Gastrocnemius medialis (tissue), 4 donors: Measurements from ENCODE around the gene OR2L8. TPM values are rescaled to one million over a fixed set of nuclear protein-coding genes. Genes with fewer than 3 reads are reported as not detected.

ENCODE experiments used
- ATAC-seq, 2 donors: fragments of 150-250 bp; one replicate each; pipeline ENCODE4 v1.9.1; 2016
- DNase-seq, 2 donors: peaks; one replicate each; pipeline ENCODE4 v3.0.0-alpha.2; 2019
- H3K27ac ChIP-seq, 4 donors: fragments of 200-600 bp; sonication (generic); 1 replicate in 1 of 4; 2 replicates in 3 of 4; pipeline ENCODE4 v1.5.1; 2016 to 2018; ENCODE audit warnings: mild to moderate bottlenecking in 2 of 4, moderate library complexity in 1 of 4
- H3K27me3 ChIP-seq, 3 donors: fragments of 200-600 bp; sonication (generic) in 2 of 3; 1 replicate in 1 of 3; 2 replicates in 2 of 3; pipeline versions ENCODE4 v1.5.1 to v1.6.0; 2016 to 2019; ENCODE audit warnings: mild to moderate bottlenecking in 1 of 3, moderate library complexity in 1 of 3
- H3K36me3 ChIP-seq, 2 donors: fragments of 200-600 bp; sonication (generic) in 1 of 2; one replicate each; pipeline ENCODE4 v1.5.1; 2017 to 2018
- H3K4me1 ChIP-seq, 2 donors: fragments of 200-600 bp; sonication (generic) in 1 of 2; one replicate each; pipeline ENCODE4 v1.5.1; 2016 to 2017; ENCODE audit warnings: mild to moderate bottlenecking in 2 of 2
- H3K4me3 ChIP-seq, 4 donors: fragments of 200-600 bp; sonication (generic) in 3 of 4; 1 replicate in 1 of 4; 2 replicates in 3 of 4; pipeline ENCODE4 v1.5.1; 2016 to 2019; ENCODE audit warnings: mild to moderate bottlenecking in 2 of 4
- H3K9me3 ChIP-seq, 3 donors: fragments of 200-600 bp; sonication (generic) in 2 of 3; 1 replicate in 1 of 3; 2 replicates in 2 of 3; pipeline ENCODE4 v1.5.1; 2016 to 2019
- CTCF ChIP-seq, 5 experiments: fragments of 450-650 bp in 3 of 5; fragments of 200-600 bp in 2 of 5; sonication (generic) in 2 of 5; IDR thresholded peaks in 4 of 5; conservative IDR thresholded peaks in 1 of 5; 1 replicate in 4 of 5; 2 replicates in 1 of 5; pipeline ENCODE4 v1.5.1; 2016 to 2019; ENCODE audit warnings: antibody characterized with exemption in 5 of 5, mild to moderate bottlenecking in 3 of 5, moderate library complexity in 3 of 5
- POLR2A ChIP-seq, 2 donors: fragments of 450-650 bp; IDR thresholded peaks; one replicate each; pipeline ENCODE4 v1.6.1; 2017; ENCODE audit warnings: antibody characterized with exemption in 2 of 2, mild to moderate bottlenecking in 2 of 2, moderate library complexity in 2 of 2
- in situ Hi-C, 4 donors: fragments of 200-750 bp; cut with MboI; loops; one replicate each; pipeline versions ENCODE4 v1.15.0 to v1.8.0; 2017; ENCODE audit warnings: low sequenced_read_pairs in 4 of 4
- intact Hi-C: fragments of 100-400 bp; cut with DNase I; formaldehyde crosslinking; loops from one replicate; pipeline ENCODE4 v1.15.1; 2023; ENCODE audit warnings: low total_unique reads
- total RNA-seq, 4 donors: library from RNA; depleted of rRNA; stranded (reverse); fragments of >200 nt; gene quantifications; one replicate each; pipeline versions ENCODE4 v1.1.0 to v1.2.3, GENCODE V29; 2016

OR2L8 gene
- total RNA-seq, 4 donors from 2014 or later = not detected

DNA sequence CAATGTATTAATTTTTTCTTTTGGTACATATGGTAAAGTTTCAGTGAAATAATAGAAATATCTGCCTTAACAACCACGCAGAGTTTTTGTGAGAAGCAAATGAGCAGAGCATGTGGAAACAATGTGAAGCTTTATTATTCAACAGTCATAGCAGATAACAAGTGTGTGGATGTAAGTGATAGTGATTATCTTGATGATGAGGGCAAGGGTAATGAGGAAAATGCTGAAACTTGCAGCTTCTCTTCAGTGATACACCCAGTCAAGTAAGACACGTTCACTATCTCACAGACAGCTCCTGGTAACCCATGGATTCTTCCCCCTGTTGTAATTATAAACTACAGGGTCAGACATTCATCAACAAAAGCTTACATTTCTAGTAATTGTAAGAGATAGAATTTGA is 50.2 kb downstream of the OR2L8 start:
- H3K9me3 ChIP-seq = no peaks in the 10 kb centered on the region
- no peak for ATAC-seq
- H3K4me3 ChIP-seq = no peak overlapping the region
- no peak overlapping the region for H3K27ac ChIP-seq
- no peak for TF ChIP-seq CTCF (IDR thresholded peaks at IDR 0.05 in 4 of 5, conservative IDR thresholded peaks at IDR 0.05 in 1 of 5)
- no peak for TF ChIP-seq POLR2A (IDR thresholded peaks at IDR 0.05)
- no peak for DNase-seq
- H3K27me3 ChIP-seq = no peaks in the 10 kb centered on the region
- intact Hi-C loops = no loop called here
- H3K4me1 ChIP-seq = no peaks in the 10 kb centered on the region
- no peaks in the 10 kb centered on the region for H3K36me3 ChIP-seq
- in situ Hi-C loops = no loop called here

Other genes with a start within 250 kb of the OR2L8 start
- not detected for gene OR6F1, start 232.2 kb upstream of the OR2L8 start, total RNA-seq
- not detected for gene OR14K1, start 210.2 kb upstream of the OR2L8 start, total RNA-seq
- gene OR14A2, start 200.7 kb upstream of the OR2L8 start, total RNA-seq = not detected
- gene OR1C1, start 188.3 kb upstream of the OR2L8 start, total RNA-seq = not detected
- not detected for gene OR14A16, start 124.7 kb upstream of the OR2L8 start, total RNA-seq
- gene OR11L1, start 107.0 kb upstream of the OR2L8 start, total RNA-seq = not detected
- gene TRIM58, start 91.7 kb upstream of the OR2L8 start, total RNA-seq = 1 to 10 TPM in 1 of 4 donors, under 1 TPM in 3; 0.26 to 1.5 (median 0.49) TPM
- under 1 TPM in 1 of 4 donors, not detected in 3; 0.80 TPM for gene OR2W3, start 53.3 kb upstream of the OR2L8 start, total RNA-seq
- not detected for gene OR2T8, start 28.6 kb upstream of the OR2L8 start, total RNA-seq
- not detected for gene OR2AJ1, start 24.0 kb upstream of the OR2L8 start, total RNA-seq
- not detected for gene OR2AK2, start 16.4 kb downstream of the OR2L8 start, total RNA-seq
- not detected for gene OR2L5, start 64.8 kb downstream of the OR2L8 start, total RNA-seq
- not detected for gene OR2L2, start 81.2 kb downstream of the OR2L8 start, total RNA-seq
- not detected for gene OR2L3, start 98.0 kb downstream of the OR2L8 start, total RNA-seq
- not detected for gene OR2L13, start 146.3 kb downstream of the OR2L8 start, total RNA-seq
- not detected for gene OR2M5, start 196.3 kb downstream of the OR2L8 start, total RNA-seq
- gene OR2M2, start 226.0 kb downstream of the OR2L8 start, total RNA-seq = not detected
- not detected for gene OR2M3, start 248.4 kb downstream of the OR2L8 start, total RNA-seq